Stimulated activated effector memory CD8-positive, alpha-beta T cell treated with anti-CD3 and anti-CD28 coated beads, Interleukin-12 subunit alpha, Interleukin-12 subunit beta, amount 100 ng/mL, for 72 hours (primary cell): Measurements from ENCODE around the gene HAUS8.

Experiments used
- ATAC-seq: fragments of 150-1000 bp; cut with Tn5 transposase; 2 replicates; pipeline ENCODE4 v1.10.0; 2021
- DNase-seq, 2 donors: peaks; one replicate each; pipeline ENCODE4 v3.0.0; 2021 to 2022; ENCODE audit warnings: low spot score in 2 of 2
- H3K27ac Mint-ChIP-seq: one replicate; pipeline ENCODE4 v1.8.0; 2022; ENCODE audit warnings: mild to moderate bottlenecking, mixed read lengths
- H3K36me3 Mint-ChIP-seq: one replicate; pipeline ENCODE4 v1.8.0; 2022; ENCODE audit warnings: mild to moderate bottlenecking, mixed read lengths
- H3K4me1 Mint-ChIP-seq: one replicate; pipeline ENCODE4 v1.8.0; 2022; ENCODE audit warnings: mixed read lengths
- H3K4me3 Mint-ChIP-seq: one replicate; pipeline ENCODE4 v1.8.0; 2022; ENCODE audit warnings: mild to moderate bottlenecking, mixed read lengths
- H3K9me3 Mint-ChIP-seq: one replicate; pipeline ENCODE4 v1.8.0; 2022; ENCODE audit warnings: mixed read lengths

Gene HAUS8

GRCh38 chr19:17075035-17075863 lies at the start of gene HAUS8, which contains the start of gene MYO9B:
HAUS8 (minus strand) TSS chr19:17075452; CDS start chr19:17075422, 30 bp downstream.
MYO9B (plus strand) TSS chr19:17075777; CDS start chr19:17101718, 25,941 bp downstream.
- Mint-ChIP-seq H3K4me3 (peak within 1 kb of the TSS; percentile 99), H3K36me3 (peaks cover 70% of the 10 kb centered on the region), H3K27ac (peak within 1 kb of the TSS; percentile 95), H3K9me3 (no peaks in the 10 kb centered on the region), H3K4me1 (peaks cover 77% of the 10 kb centered on the region)
- peak; percentile 85 for ATAC-seq
- peak; percentile 96 to 99 for DNase-seq

- DNase-seq (no peak), ATAC-seq (no peak)
- Mint-ChIP-seq H3K4me1 (peaks cover 86% of the 10 kb centered on the region), H3K4me3 (peak overlapping the region; percentile 90), H3K27ac (peak overlapping the region; percentile 98), H3K36me3 (peaks cover 51% of the 10 kb centered on the region), H3K9me3 (no peaks in the 10 kb centered on the region)
Measured at GRCh38 chr19:17124025-17124424, 48.8 kb upstream of the HAUS8 start.

- peaks cover 81% of the 10 kb centered on the region for H3K4me1 Mint-ChIP-seq
- H3K27ac Mint-ChIP-seq = no peak overlapping the region
- H3K9me3 Mint-ChIP-seq = no peaks in the 10 kb centered on the region
- ATAC-seq (no peak), DNase-seq (no peak)
- peaks cover 51% of the 10 kb centered on the region for H3K36me3 Mint-ChIP-seq
- no peak overlapping the region for H3K4me3 Mint-ChIP-seq
Measured at GRCh38 chr19:17123041-17123440, 47.8 kb upstream of the HAUS8 start.

DNA sequence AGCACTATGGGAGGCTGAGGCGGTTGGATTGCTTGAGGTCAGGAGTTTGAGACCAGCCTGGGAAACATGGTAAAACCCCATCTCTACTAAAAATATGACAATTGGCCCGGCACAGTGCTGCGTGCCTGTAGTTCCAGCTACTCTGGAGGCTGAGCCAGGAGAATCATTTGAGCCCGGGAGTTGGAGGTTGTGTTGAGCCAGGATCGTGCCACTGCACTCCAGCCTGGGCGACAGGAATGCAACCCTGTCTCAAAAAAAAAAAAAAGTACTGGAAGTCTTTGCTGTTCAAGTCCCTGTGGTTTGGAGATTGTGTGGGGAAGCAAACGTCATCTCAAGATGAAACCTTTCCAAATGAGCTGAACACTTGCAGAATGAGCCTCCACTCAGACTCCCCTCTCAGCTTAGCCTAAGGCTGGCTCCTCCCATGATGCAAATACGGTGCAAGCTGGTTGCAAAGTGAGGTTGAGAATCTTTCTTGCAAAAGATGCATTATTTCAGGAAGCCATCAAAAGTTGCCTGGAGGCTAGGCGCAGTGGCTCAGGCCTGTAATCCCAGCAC lies 46.6 kb upstream of the HAUS8 start:
- peaks cover 47% of the 10 kb centered on the region for H3K36me3 Mint-ChIP-seq

GRCh38 chr19:17118957-17119356 lies 43.7 kb upstream of the HAUS8 start:
- ATAC-seq (no peak), DNase-seq (no peak)
- Mint-ChIP-seq H3K4me1 (peaks cover 46% of the 10 kb centered on the region), H3K36me3 (peaks cover 66% of the 10 kb centered on the region), H3K27ac (peak overlapping the region; percentile 60), H3K9me3 (no peaks in the 10 kb centered on the region), H3K4me3 (no peak overlapping the region)

More for the DNA sequence above, 46.6 kb upstream of the HAUS8 start:
- no peak for DNase-seq
- Mint-ChIP-seq H3K4me3 (no peak overlapping the region), H3K4me1 (peaks cover 70% of the 10 kb centered on the region), H3K9me3 (no peaks in the 10 kb centered on the region), H3K27ac (no peak overlapping the region)
- no peak for ATAC-seq

DNA sequence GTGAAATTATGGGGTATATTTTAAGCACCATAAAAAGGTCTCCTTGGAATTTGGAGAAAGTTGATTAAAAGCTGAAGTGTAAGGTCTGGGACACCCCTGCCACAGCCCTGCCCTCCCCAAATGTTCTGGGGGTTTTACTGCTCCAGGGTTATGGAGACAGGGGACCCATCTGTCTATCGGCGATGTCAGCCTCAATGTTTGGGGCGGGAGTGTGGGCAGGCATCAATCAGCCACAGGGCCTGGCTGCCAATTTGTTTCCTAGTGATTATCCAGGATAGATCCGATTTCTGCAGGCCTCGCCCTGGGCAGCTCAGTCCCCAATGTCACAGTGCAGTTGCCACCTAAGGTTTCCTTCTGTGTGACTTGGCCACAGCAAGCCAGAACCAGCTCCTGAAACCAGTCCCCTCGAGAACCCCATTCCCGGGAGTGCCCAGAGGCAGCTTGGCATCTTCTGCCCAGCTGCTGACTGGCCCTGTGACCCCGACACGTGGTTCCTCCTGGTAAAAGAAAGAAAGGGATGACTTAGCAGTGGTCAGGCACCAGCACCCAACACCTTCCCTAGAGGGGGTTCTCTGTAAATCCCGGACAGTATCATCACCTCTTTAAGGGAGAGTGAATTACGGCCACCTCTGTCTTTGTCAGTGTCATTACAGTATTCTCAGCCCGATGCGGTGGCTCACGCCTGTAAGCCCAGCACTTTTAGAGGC lies 41.9 kb upstream of the HAUS8 start:
- H3K36me3 Mint-ChIP-seq = peaks cover 77% of the 10 kb centered on the region
- no peaks in the 10 kb centered on the region for H3K9me3 Mint-ChIP-seq
- peak overlapping the region; percentile 81 for H3K27ac Mint-ChIP-seq
- peaks cover 46% of the 10 kb centered on the region for H3K4me1 Mint-ChIP-seq
- DNase-seq = no peak
- H3K4me3 Mint-ChIP-seq = no peak overlapping the region
- no peak for ATAC-seq

- ATAC-seq (no peak), DNase-seq (no peak)
- peaks cover 82% of the 10 kb centered on the region for H3K36me3 Mint-ChIP-seq
- H3K9me3 Mint-ChIP-seq = no peaks in the 10 kb centered on the region
- H3K4me3 Mint-ChIP-seq = no peak overlapping the region
- H3K4me1 Mint-ChIP-seq = peaks cover 45% of the 10 kb centered on the region
- peak overlapping the region; percentile 45 for H3K27ac Mint-ChIP-seq
Measured at GRCh38 chr19:17114414-17114831, 39.2 kb upstream of the HAUS8 start.

GRCh38 chr19:17113127-17113785 lies 38.0 kb upstream of the HAUS8 start:
- no peak for DNase-seq
- Mint-ChIP-seq H3K27ac (peak overlapping the region; percentile 85), H3K4me3 (no peak overlapping the region)

GRCh38 chr19:17112700-17113099 lies 37.4 kb upstream of the HAUS8 start:
- Mint-ChIP-seq H3K36me3 (peaks cover 82% of the 10 kb centered on the region), H3K4me3 (no peak overlapping the region), H3K4me1 (peaks cover 46% of the 10 kb centered on the region), H3K9me3 (no peaks in the 10 kb centered on the region), H3K27ac (peak overlapping the region; percentile 85)
- DNase-seq (no peak), ATAC-seq (no peak)

More at GRCh38 chr19:17113127-17113785, 38.0 kb upstream of the HAUS8 start:
- no peaks in the 10 kb centered on the region for H3K9me3 Mint-ChIP-seq
- peaks cover 82% of the 10 kb centered on the region for H3K36me3 Mint-ChIP-seq
- peaks cover 41% of the 10 kb centered on the region for H3K4me1 Mint-ChIP-seq
- ATAC-seq = no peak

DNA sequence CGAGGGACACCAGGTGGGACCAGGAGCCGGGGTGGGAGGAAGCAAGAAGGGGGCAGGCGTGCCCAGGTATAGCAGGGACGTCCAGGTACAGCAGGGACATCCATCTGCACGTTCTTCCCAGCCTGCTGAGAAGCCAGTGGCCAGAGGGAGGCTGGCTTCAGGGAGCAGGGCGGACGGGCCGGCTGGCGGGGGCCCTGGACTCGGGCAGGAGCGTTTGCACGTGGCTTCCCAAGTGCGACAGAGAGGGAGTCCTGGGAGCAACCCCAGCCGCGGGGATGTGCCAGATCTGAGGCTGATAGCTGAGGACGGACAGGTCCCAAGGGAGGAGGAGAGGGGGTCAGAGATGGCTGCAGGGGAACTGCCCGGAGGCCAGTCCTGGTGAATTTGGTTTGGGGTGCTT lies 37.0 kb upstream of the HAUS8 start:
- ATAC-seq (no peak), DNase-seq (no peak)
- H3K27ac Mint-ChIP-seq = peak overlapping the region; percentile 85
- no peaks in the 10 kb centered on the region for H3K9me3 Mint-ChIP-seq
- H3K36me3 Mint-ChIP-seq = peaks cover 82% of the 10 kb centered on the region
- H3K4me1 Mint-ChIP-seq = peaks cover 51% of the 10 kb centered on the region
- no peak overlapping the region for H3K4me3 Mint-ChIP-seq

- peak overlapping the region; percentile 85 for H3K27ac Mint-ChIP-seq
- no peaks in the 10 kb centered on the region for H3K9me3 Mint-ChIP-seq
- peaks cover 52% of the 10 kb centered on the region for H3K4me1 Mint-ChIP-seq
- no peak overlapping the region for H3K4me3 Mint-ChIP-seq
- ATAC-seq (no peak), DNase-seq (no peak)
- H3K36me3 Mint-ChIP-seq = peaks cover 87% of the 10 kb centered on the region
Measured at GRCh38 chr19:17111766-17112165, 36.5 kb upstream of the HAUS8 start.

DNA sequence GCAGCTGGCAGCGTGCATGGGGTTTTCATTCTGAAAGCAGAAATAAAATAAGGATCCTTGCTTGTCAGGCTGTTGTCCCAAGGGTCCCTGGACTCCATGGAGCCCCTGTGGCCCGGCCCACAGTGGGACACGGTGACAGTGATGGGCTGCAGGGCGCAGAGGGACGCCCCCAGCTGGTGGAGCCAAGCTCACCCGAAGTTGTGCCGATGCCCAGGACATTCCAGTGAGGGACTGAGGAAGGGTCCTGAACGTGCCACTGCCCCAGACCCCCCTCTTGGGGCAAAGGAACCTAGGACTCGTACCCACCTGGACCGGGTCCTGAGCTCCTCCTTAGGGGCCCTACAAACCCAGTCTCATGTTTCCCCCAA lies 35.3 kb upstream of the HAUS8 start:
- Mint-ChIP-seq H3K27ac (peak overlapping the region; percentile 67), H3K9me3 (no peaks in the 10 kb centered on the region), H3K36me3 (peaks cover 95% of the 10 kb centered on the region), H3K4me1 (peaks cover 58% of the 10 kb centered on the region), H3K4me3 (no peak overlapping the region)
- no peak for ATAC-seq
- no peak for DNase-seq

- Mint-ChIP-seq H3K9me3 (no peaks in the 10 kb centered on the region), H3K4me1 (peaks cover 62% of the 10 kb centered on the region), H3K4me3 (no peak overlapping the region), H3K27ac (peak overlapping the region; percentile 67), H3K36me3 (peaks cover 95% of the 10 kb centered on the region)
- no peak for DNase-seq
- no peak for ATAC-seq
Measured at GRCh38 chr19:17109962-17110598, 34.8 kb upstream of the HAUS8 start.

DNA sequence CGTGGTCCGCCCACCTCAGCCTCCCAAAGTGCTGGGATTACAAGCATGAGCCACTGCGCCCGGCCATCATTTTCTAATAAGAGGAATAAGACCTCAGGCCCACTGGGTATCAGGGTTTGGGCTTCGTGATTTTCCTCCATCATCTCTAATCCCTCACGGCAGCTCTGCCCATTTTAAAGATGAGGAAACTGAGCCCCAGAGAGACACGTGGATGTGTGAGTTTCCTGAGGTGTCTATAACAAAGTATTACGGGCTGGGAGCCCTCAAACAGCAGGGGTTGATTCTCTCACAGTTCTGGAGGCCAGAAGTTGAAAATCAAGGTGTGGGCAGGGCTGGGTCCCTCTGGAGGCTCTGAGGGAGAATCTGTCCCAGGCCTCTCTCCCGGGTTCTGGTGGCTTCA lies 34.0 kb upstream of the HAUS8 start:
- H3K9me3 Mint-ChIP-seq = no peaks in the 10 kb centered on the region
- no peak for DNase-seq
- no peak overlapping the region for H3K4me3 Mint-ChIP-seq
- H3K4me1 Mint-ChIP-seq = peaks cover 67% of the 10 kb centered on the region
- peaks cover 95% of the 10 kb centered on the region for H3K36me3 Mint-ChIP-seq
- H3K27ac Mint-ChIP-seq = peak overlapping the region; percentile 67
- no peak for ATAC-seq

GRCh38 chr19:17108453-17108784 lies 33.2 kb upstream of the HAUS8 start:
- Mint-ChIP-seq H3K27ac (peak overlapping the region; percentile 40), H3K4me3 (no peak overlapping the region), H3K4me1 (peaks cover 64% of the 10 kb centered on the region), H3K36me3 (peaks cover 95% of the 10 kb centered on the region), H3K9me3 (no peaks in the 10 kb centered on the region)
- DNase-seq (no peak), ATAC-seq (no peak)
